Measurements from ENCODE around the gene SMYD1. TPM values are rescaled to one million over a fixed set of nuclear protein-coding genes. Genes with fewer than 3 reads are reported as not detected.

SMYD1 gene
- total RNA-seq, 6 donors from 2014 or later: not detected

DNA sequence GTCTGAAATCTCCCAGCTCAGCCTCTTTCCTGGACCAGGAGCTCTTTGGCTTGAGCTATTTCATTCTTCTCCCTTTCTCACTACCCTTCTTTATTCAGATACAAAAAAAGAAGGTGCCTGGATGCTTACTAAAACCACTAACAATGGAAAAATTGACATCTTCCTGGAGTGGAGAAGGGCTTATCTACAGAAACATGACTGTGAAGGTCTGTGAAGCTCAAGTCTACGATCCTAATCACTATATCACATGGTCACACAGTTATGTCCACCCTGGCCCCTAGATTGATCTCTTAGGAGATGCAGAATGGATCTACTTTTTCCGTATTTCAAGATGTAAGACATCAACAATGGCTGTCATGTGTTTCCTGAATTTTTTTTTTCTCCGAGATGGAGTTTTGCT is 6.3 kb upstream of the SMYD1 start:
- no peak for ATAC-seq (ENCODE audit: low FRiP score in 2 of 2)
- no peak for DNase-seq
- WGBS, 2 donors: 89 to 92% methylated on average over 3 of the region's 3 CpGs
- Histone ChIP-seq H3K27me3 (no peaks in the 10 kb centered on the region), H3K4me3 (no peak overlapping the region), H3K36me3 (no peaks in the 10 kb centered on the region), H3K4me1 (peaks cover under 1 to 1% (median under 1%) of the 10 kb centered on the region in 4 donors), H3K27ac (no peak overlapping the region), H3K9me3 (no peaks in the 10 kb centered on the region)
- TF ChIP-seq EP300 (IDR thresholded peaks at IDR 0.05): no peak
- no peak for TF ChIP-seq POLR2AphosphoS5 (IDR thresholded peaks at IDR 0.05)
- TF ChIP-seq POLR2A (IDR thresholded peaks at IDR 0.05): no peak
- TF ChIP-seq, protein P1, sequence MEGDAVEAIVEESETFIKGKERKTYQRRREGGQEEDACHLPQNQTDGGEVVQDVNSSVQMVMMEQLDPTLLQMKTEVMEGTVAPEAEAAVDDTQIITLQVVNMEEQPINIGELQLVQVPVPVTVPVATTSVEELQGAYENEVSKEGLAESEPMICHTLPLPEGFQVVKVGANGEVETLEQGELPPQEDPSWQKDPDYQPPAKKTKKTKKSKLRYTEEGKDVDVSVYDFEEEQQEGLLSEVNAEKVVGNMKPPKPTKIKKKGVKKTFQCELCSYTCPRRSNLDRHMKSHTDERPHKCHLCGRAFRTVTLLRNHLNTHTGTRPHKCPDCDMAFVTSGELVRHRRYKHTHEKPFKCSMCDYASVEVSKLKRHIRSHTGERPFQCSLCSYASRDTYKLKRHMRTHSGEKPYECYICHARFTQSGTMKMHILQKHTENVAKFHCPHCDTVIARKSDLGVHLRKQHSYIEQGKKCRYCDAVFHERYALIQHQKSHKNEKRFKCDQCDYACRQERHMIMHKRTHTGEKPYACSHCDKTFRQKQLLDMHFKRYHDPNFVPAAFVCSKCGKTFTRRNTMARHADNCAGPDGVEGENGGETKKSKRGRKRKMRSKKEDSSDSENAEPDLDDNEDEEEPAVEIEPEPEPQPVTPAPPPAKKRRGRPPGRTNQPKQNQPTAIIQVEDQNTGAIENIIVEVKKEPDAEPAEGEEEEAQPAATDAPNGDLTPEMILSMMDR (IDR thresholded peaks at IDR 0.05): no peak

DNA sequence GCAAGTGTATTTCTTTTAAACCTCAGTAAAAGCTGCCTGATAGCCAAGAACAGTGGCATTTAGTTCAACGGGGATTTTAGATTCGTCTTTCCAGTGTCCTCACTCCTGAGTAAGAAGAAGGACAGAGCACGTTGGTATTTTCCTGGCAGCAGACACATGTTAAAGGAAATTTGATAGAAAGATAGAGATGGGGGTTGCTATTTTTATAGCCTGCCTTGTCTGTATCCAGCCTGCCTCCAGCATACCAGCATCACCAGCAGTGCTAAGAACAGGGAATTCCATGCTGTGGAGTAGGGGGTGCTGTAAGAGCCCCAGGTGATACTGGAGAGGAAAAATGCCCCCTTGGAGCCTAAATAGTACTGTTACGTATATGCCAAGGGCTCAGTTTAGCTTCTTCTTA is 1.1 kb upstream of the SMYD1 start:
- H3K27ac ChIP-seq: no peak overlapping the region
- no peaks in the 10 kb centered on the region for H3K4me1 ChIP-seq
- no peak for DNase-seq
- no peak overlapping the region for H3K4me3 ChIP-seq
- TF ChIP-seq EP300 (IDR thresholded peaks at IDR 0.05) (no peak), POLR2AphosphoS5 (IDR thresholded peaks at IDR 0.05) (no peak), POLR2A (IDR thresholded peaks at IDR 0.05) (no peak)
- TF ChIP-seq, protein P1 (IDR thresholded peaks at IDR 0.05): no peak
- 64 to 69% methylated on average over 4 of the region's 4 CpGs for WGBS, 2 donors
- no peaks in the 10 kb centered on the region for H3K9me3 ChIP-seq
- no peaks in the 10 kb centered on the region for H3K36me3 ChIP-seq
- no peak for ATAC-seq (ENCODE audit: low FRiP score in 2 of 2)
- no peaks in the 10 kb centered on the region for H3K27me3 ChIP-seq

DNA sequence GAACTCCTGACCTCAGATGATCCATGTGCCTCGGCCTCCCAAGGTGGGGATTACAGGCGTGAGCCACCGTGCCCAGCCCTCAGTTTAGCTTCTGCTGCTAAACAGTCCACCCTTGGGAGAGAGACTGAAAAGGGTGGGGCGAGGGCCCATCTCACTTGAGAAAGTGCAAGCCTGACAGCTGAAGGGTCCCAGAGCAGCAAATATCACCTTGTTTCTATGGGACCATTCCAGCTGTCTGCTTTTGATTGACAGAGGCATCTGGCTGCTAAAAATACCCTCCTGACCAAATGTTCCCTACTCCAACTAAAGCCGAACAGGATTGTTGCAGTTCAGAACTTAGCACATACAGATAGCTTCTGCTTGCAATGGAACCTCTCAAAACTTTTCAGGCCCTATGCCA is 436 bp upstream of the SMYD1 start:
- Histone ChIP-seq H3K9me3 (no peaks in the 10 kb centered on the region), H3K27ac (no peak overlapping the region), H3K4me3 (no peak overlapping the region), H3K27me3 (no peaks in the 10 kb centered on the region), H3K4me1 (no peaks in the 10 kb centered on the region), H3K36me3 (no peaks in the 10 kb centered on the region)
- WGBS, 2 donors: 85 to 90% methylated on average over 5 of the region's 5 CpGs
- TF ChIP-seq POLR2AphosphoS5 (IDR thresholded peaks at IDR 0.05) (no peak), EP300 (IDR thresholded peaks at IDR 0.05) (no peak), POLR2A (IDR thresholded peaks at IDR 0.05) (no peak)
- TF ChIP-seq, protein P1 (IDR thresholded peaks at IDR 0.05): no peak
- DNase-seq (no peak), ATAC-seq (ENCODE audit: low FRiP score in 2 of 2) (no peak)

DNA sequence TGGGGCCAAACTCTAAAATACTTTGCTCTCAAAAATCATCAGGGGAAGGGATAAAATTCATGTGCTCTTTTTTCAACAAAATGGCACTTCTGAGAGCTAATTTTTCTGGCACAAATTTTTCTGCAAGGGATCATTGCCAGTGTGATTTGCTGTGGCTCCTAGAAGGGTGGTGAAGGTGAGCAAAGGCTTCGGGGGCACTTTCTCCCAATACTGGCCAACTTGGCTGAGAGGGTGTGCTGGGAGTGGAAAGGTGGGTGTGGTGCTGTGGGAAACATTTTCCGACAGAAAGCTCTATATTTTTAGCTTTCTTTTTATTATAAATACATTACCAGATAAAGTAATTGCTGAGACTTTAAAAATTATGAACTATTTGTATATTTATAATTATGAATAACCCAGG is 419 bp downstream of the SMYD1 start:
- 84 to 87% methylated on average over 2 of the region's 2 CpGs for WGBS, 2 donors

DNA sequence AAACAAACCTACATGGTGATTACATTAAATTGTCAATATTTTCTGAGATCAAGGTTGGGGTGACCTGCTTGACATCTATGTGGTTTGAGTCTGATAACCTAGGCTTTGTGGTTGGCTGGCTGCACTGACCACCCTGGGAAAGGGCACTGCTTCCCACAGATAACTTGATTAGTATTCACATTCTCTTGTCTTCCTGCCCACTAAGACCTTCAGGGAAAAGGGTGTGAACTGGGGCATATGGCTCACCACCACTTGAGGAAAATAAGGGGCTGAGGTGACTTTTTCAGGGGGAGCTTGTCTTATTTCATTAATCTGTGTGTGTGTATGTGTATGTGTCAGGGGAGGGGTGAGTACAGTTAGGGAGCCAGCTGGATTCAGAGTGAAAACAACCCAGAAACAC is 1.5 kb downstream of the SMYD1 start:
- Histone ChIP-seq H3K36me3 (no peaks in the 10 kb centered on the region), H3K27me3 (no peaks in the 10 kb centered on the region), H3K27ac (no peak overlapping the region), H3K9me3 (no peaks in the 10 kb centered on the region), H3K4me3 (no peak overlapping the region), H3K4me1 (no peaks in the 10 kb centered on the region)
- ATAC-seq (ENCODE audit: low FRiP score in 2 of 2) (no peak), DNase-seq (no peak)
- TF ChIP-seq, protein P1 (IDR thresholded peaks at IDR 0.05): no peak
- TF ChIP-seq EP300 (IDR thresholded peaks at IDR 0.05) (no peak), POLR2A (IDR thresholded peaks at IDR 0.05) (no peak), POLR2AphosphoS5 (IDR thresholded peaks at IDR 0.05) (no peak)

More for the DNA sequence above, 419 bp downstream of the SMYD1 start:
- Histone ChIP-seq H3K9me3 (no peaks in the 10 kb centered on the region), H3K4me1 (no peaks in the 10 kb centered on the region), H3K27ac (no peak overlapping the region), H3K36me3 (no peaks in the 10 kb centered on the region), H3K27me3 (no peaks in the 10 kb centered on the region), H3K4me3 (no peak overlapping the region)
- DNase-seq (no peak), ATAC-seq (ENCODE audit: low FRiP score in 2 of 2) (no peak)
- TF ChIP-seq, protein P1 (IDR thresholded peaks at IDR 0.05): no peak
- TF ChIP-seq EP300 (IDR thresholded peaks at IDR 0.05): no peak
- TF ChIP-seq POLR2A (IDR thresholded peaks at IDR 0.05): no peak
- TF ChIP-seq POLR2AphosphoS5 (IDR thresholded peaks at IDR 0.05): no peak

Data from upper lobe of left lung (tissue), 6 donors.